ENCODE measurements around the gene KBTBD8. TPM values are rescaled to one million over a fixed set of nuclear protein-coding genes. Genes with fewer than 3 reads are reported as not detected.

The KBTBD8 gene
- total RNA-seq, 2 donors from 2014 or later = 3.5 to 6.2 TPM

GRCh38 chr3:66952357-66952756 is 45.8 kb upstream of the KBTBD8 start:
- Histone ChIP-seq H3K27me3 (ENCODE audit: control insufficient read depth, insufficient read depth, low read length, poor library complexity, severe bottlenecking) (no peaks in the 10 kb centered on the region), H3K4me3 (ENCODE audit: low read length) (no peak overlapping the region), H3K36me3 (ENCODE audit: control insufficient read depth, insufficient read depth, low read length) (no peaks in the 10 kb centered on the region), H3K27ac (ENCODE audit: low read depth, low read length) (peak overlapping the region; percentile 19), H3K9me3 (ENCODE audit: control insufficient read depth, low read length) (no peaks in the 10 kb centered on the region), H3K4me1 (ENCODE audit: control insufficient read depth, insufficient read depth, low read length) (peaks cover 4% of the 10 kb centered on the region), H3K9ac (ENCODE audit: extremely low read depth, low read length, poor library complexity, severe bottlenecking) (no peak overlapping the region)
- 100% methylated on average over 1 of the region's 1 CpG for WGBS, 2 experiments (ENCODE audit: insufficient coverage in 1 of 2, insufficient read length in 1 of 2)
- Mint-ChIP-seq H3K27me3 (ENCODE audit: insufficient read depth) (no peaks in the 10 kb centered on the region), H3K27ac (no peak overlapping the region), H3K4me3 (no peak overlapping the region), H3K36me3 (ENCODE audit: low read depth) (no peaks in the 10 kb centered on the region), H3K4me1 (no peaks in the 10 kb centered on the region), H3K9me3 (no peaks in the 10 kb centered on the region)
- TF ChIP-seq CTCF (conservative IDR thresholded peaks at IDR 0.05) = no peak
- no peak for DNase-seq

- H3K27me3 Mint-ChIP-seq (ENCODE audit: insufficient read depth) = no peaks in the 10 kb centered on the region
- Histone ChIP-seq H3K4me3 (ENCODE audit: low read length) (no peak overlapping the region), H3K4me1 (ENCODE audit: control insufficient read depth, insufficient read depth, low read length) (peaks cover 4% of the 10 kb centered on the region), H3K9me3 (ENCODE audit: control insufficient read depth, low read length) (no peaks in the 10 kb centered on the region), H3K9ac (ENCODE audit: extremely low read depth, low read length, poor library complexity, severe bottlenecking) (no peak overlapping the region), H3K27me3 (ENCODE audit: control insufficient read depth, insufficient read depth, low read length, poor library complexity, severe bottlenecking) (no peaks in the 10 kb centered on the region), H3K36me3 (ENCODE audit: control insufficient read depth, insufficient read depth, low read length) (no peaks in the 10 kb centered on the region), H3K27ac (ENCODE audit: low read depth, low read length) (no peak overlapping the region)
- DNase-seq = no peak
- no peaks in the 10 kb centered on the region for H3K36me3 Mint-ChIP-seq (ENCODE audit: low read depth)
- no peaks in the 10 kb centered on the region for H3K4me1 Mint-ChIP-seq
- no peak overlapping the region for H3K27ac Mint-ChIP-seq
- no peak overlapping the region for H3K4me3 Mint-ChIP-seq
- H3K9me3 Mint-ChIP-seq = no peaks in the 10 kb centered on the region
- TF ChIP-seq CTCF (conservative IDR thresholded peaks at IDR 0.05) = no peak
- WGBS, 2 experiments (ENCODE audit: insufficient coverage in 1 of 2, insufficient read length in 1 of 2) = 97 to 100% methylated on average over 3 to 4 of the region's 4 CpGs
These were observed 44.1 kb upstream of the KBTBD8 start for GRCh38 chr3:66953934-66954445.

GRCh38 chr3:66956742-66957141 is 41.4 kb upstream of the KBTBD8 start:
- H3K27me3 Mint-ChIP-seq (ENCODE audit: insufficient read depth) = no peaks in the 10 kb centered on the region
- no peaks in the 10 kb centered on the region for H3K9me3 ChIP-seq (ENCODE audit: control insufficient read depth, low read length)
- no peaks in the 10 kb centered on the region for H3K27me3 ChIP-seq (ENCODE audit: control insufficient read depth, insufficient read depth, low read length, poor library complexity, severe bottlenecking)
- DNase-seq = no peak
- no peaks in the 10 kb centered on the region for H3K9me3 Mint-ChIP-seq
- H3K36me3 Mint-ChIP-seq (ENCODE audit: low read depth) = no peaks in the 10 kb centered on the region
- no peak overlapping the region for H3K4me3 Mint-ChIP-seq
- peaks cover 2% of the 10 kb centered on the region for H3K4me1 ChIP-seq (ENCODE audit: control insufficient read depth, insufficient read depth, low read length)
- 94% methylated on average over 4 of the region's 4 CpGs; no CpG with 5 or more reads in 1 of the 2 experiments for WGBS, 2 experiments (ENCODE audit: insufficient coverage in 1 of 2, insufficient read length in 1 of 2)
- no peak overlapping the region for H3K27ac ChIP-seq (ENCODE audit: low read depth, low read length)
- H3K4me3 ChIP-seq (ENCODE audit: low read length) = no peak overlapping the region
- no peaks in the 10 kb centered on the region for H3K36me3 ChIP-seq (ENCODE audit: control insufficient read depth, insufficient read depth, low read length)
- no peak overlapping the region for H3K27ac Mint-ChIP-seq
- H3K4me1 Mint-ChIP-seq = no peaks in the 10 kb centered on the region
- H3K9ac ChIP-seq (ENCODE audit: extremely low read depth, low read length, poor library complexity, severe bottlenecking) = no peak overlapping the region
- TF ChIP-seq CTCF (conservative IDR thresholded peaks at IDR 0.05) = no peak

Measured in endodermal cell (in vitro differentiated cells).